Fibroblast of skin of left biceps (primary cell): ENCODE results near the gene HMX1.

Source experiments
- DNase-seq, 2 experiments: peaks; one replicate each; pipeline ENCODE4 v3.0.0-alpha.2; 2013; ENCODE audit warnings: low read depth in 2 of 2

The HMX1 gene

GRCh38 chr4:8892556-8893226 is 21.1 kb upstream of the HMX1 start:
- no peak for DNase-seq

GRCh38 chr4:8891646-8892555 is 20.3 kb upstream of the HMX1 start:
- DNase-seq: no peak

- DNase-seq: no peak
Measured at GRCh38 chr4:8891255-8891645, 19.6 kb upstream of the HMX1 start.

- DNase-seq: no peak
Measured at GRCh38 chr4:8888856-8889255, 17.2 kb upstream of the HMX1 start.

- DNase-seq: no peak
Measured at GRCh38 chr4:8886612-8887406, 15.2 kb upstream of the HMX1 start.

GRCh38 chr4:8882239-8882638 is 10.6 kb upstream of the HMX1 start:
- no peak for DNase-seq

GRCh38 chr4:8880851-8881250 is 9.2 kb upstream of the HMX1 start:
- no peak for DNase-seq

GRCh38 chr4:8879574-8879973 is 7.9 kb upstream of the HMX1 start:
- no peak for DNase-seq

- DNase-seq: no peak
Measured at GRCh38 chr4:8878421-8878820, 6.8 kb upstream of the HMX1 start.

GRCh38 chr4:8877780-8878040 is 6.1 kb upstream of the HMX1 start:
- no peak for DNase-seq

GRCh38 chr4:8876982-8877779 is 5.5 kb upstream of the HMX1 start:
- no peak for DNase-seq

- no peak for DNase-seq
Measured at GRCh38 chr4:8874896-8875680, 3.4 kb upstream of the HMX1 start.

- no peak for DNase-seq
Measured at GRCh38 chr4:8874003-8874895, 2.6 kb upstream of the HMX1 start.

- DNase-seq: no peak
Measured at GRCh38 chr4:8872402-8873291, 1.0 kb upstream of the HMX1 start.

- no peak for DNase-seq
Measured at GRCh38 chr4:8870647-8871416, 807 bp downstream of the HMX1 start.

GRCh38 chr4:8869898-8870646 is 1.6 kb downstream of the HMX1 start:
- no peak for DNase-seq
